Hindlimb muscle (tissue), 1 donor: ENCODE measurements around the gene TBX20. TPM values are rescaled to one million over a fixed set of nuclear protein-coding genes. Genes with fewer than 3 reads are reported as not detected.
"Not testable (repeated sequence)": the region's sequence is repeated elsewhere in the genome, so short reads cannot be mapped to it uniquely, and the experiment has no call there.

Experiments used
- DNase-seq: peaks from one replicate; pipeline ENCODE4 v3.0.0-alpha.2; 2013
- polyA plus RNA-seq: library from polyadenylated mRNA; unstranded; fragments of 120-200 nt; gene quantifications from one replicate; pipeline ENCODE4 v1.2.1, GENCODE V29; 2013; ENCODE audit not compliant: insufficient read length

TBX20 gene
- polyA plus RNA-seq, 1 donor = not detected

GRCh38 chr7:35220176-35220575, 33.7 kb downstream of the TBX20 start:
- not testable (repeated sequence) for DNase-seq

GRCh38 chr7:35216033-35216432, 37.9 kb downstream of the TBX20 start:
- DNase-seq = not testable (repeated sequence)

GRCh38 chr7:35215063-35215462, 38.8 kb downstream of the TBX20 start:
- not testable (repeated sequence) for DNase-seq

GRCh38 chr7:35206924-35207323, 47.0 kb downstream of the TBX20 start:
- DNase-seq = not testable (repeated sequence)

GRCh38 chr7:35204850-35205249, 49.0 kb downstream of the TBX20 start:
- DNase-seq = not testable (repeated sequence)

- not testable (repeated sequence) for DNase-seq
These were observed 49.9 kb downstream of the TBX20 start for GRCh38 chr7:35204031-35204430.

GRCh38 chr7:35202353-35202752, 51.5 kb downstream of the TBX20 start:
- DNase-seq = not testable (repeated sequence)

GRCh38 chr7:35200170-35200569, 53.7 kb downstream of the TBX20 start:
- DNase-seq = not testable (repeated sequence)

- DNase-seq = not testable (repeated sequence)
These were observed 55.3 kb downstream of the TBX20 start for GRCh38 chr7:35198370-35199140.

GRCh38 chr7:35191571-35191970, 62.3 kb downstream of the TBX20 start:
- DNase-seq = not testable (repeated sequence)

- DNase-seq = not testable (repeated sequence)
These were observed 63.6 kb downstream of the TBX20 start for GRCh38 chr7:35190146-35190773.

GRCh38 chr7:35186751-35187150, 67.1 kb downstream of the TBX20 start:
- DNase-seq = peak; percentile 8

- peak; percentile 12 for DNase-seq
These were observed 67.8 kb downstream of the TBX20 start for GRCh38 chr7:35185908-35186731.

- not testable (repeated sequence) for DNase-seq
These were observed 68.4 kb downstream of the TBX20 start for GRCh38 chr7:35185578-35185907.

- DNase-seq = not testable (repeated sequence)
These were observed 68.9 kb downstream of the TBX20 start for GRCh38 chr7:35184961-35185360.

GRCh38 chr7:35183873-35184503, 69.9 kb downstream of the TBX20 start:
- DNase-seq = not testable (repeated sequence)

- DNase-seq = not testable (repeated sequence)
These were observed 73.2 kb downstream of the TBX20 start for GRCh38 chr7:35180665-35181064.

GRCh38 chr7:35173176-35173575, 80.7 kb downstream of the TBX20 start:
- DNase-seq = not testable (repeated sequence)

GRCh38 chr7:35172131-35172530, 81.8 kb downstream of the TBX20 start:
- not testable (repeated sequence) for DNase-seq

GRCh38 chr7:35167658-35168057, 86.2 kb downstream of the TBX20 start:
- not testable (repeated sequence) for DNase-seq

GRCh38 chr7:35167158-35167557, 86.7 kb downstream of the TBX20 start:
- DNase-seq = not testable (repeated sequence)

- not testable (repeated sequence) for DNase-seq
These were observed 92.7 kb downstream of the TBX20 start for GRCh38 chr7:35161059-35161740.
